OCI-LY7 (cell line): ENCODE data around the gene SNX13. TPM values are rescaled to one million over a fixed set of nuclear protein-coding genes. Genes with fewer than 3 reads are reported as not detected.

Experiments
- BruUV-seq: library from RNA; stranded (reverse); fragments of 400-500 nt; replicated peaks from 2 replicates; lab custom pipeline; 2021; lab: Mats Ljungman, UMichigan
- CTCF ChIA-PET: fragments of 300-600 bp; sonication (Branson Sonifier 250); formaldehyde crosslinking; loops from one replicate; lab custom pipeline; 2022; ENCODE audit warnings: antibody characterized with exemption; ENCODE audit not compliant: unreplicated experiment; lab: Charles Lee
- POLR2A ChIA-PET: fragments of 300-600 bp; sonication (Branson Sonifier 250); formaldehyde crosslinking; loops from one replicate; lab custom pipeline; 2022; ENCODE audit warnings: antibody characterized with exemption; lab: Charles Lee
- DNase-seq: peaks from one replicate; pipeline ENCODE4 v3.0.0-alpha.2; 2015; ENCODE audit warnings: low spot score
- H2AFZ ChIP-seq: fragments of 200-600 bp; sonication (generic), shearing (Covaris generic); 2 replicates; pipeline ENCODE4 v1.6.1; 2014; ENCODE audit warnings: mild to moderate bottlenecking, antibody characterized with exemption, low read length, moderate library complexity
- H3K27ac ChIP-seq: fragments of 200-600 bp; sonication (generic); 2 replicates; pipeline ENCODE4 v1.5.1; 2014; ENCODE audit warnings: mixed run types, low read depth, mild to moderate bottlenecking, moderate library complexity, low read length, inconsistent platforms; ENCODE audit not compliant: poor library complexity, severe bottlenecking
- H3K36me3 ChIP-seq: fragments of 200-600 bp; sonication (generic); 2 replicates; pipeline ENCODE4 v1.6.1; 2014; ENCODE audit warnings: mild to moderate bottlenecking, antibody characterized with exemption, low read length, moderate library complexity, mixed read lengths; ENCODE audit not compliant: insufficient read depth
- H3K4me1 ChIP-seq: fragments of 200-600 bp; sonication (generic); 2 replicates; pipeline ENCODE4 v1.5.1; 2014; ENCODE audit warnings: mild to moderate bottlenecking, low read length; ENCODE audit not compliant: insufficient read depth, poor library complexity, severe bottlenecking
- H3K4me2 ChIP-seq: fragments of 200-600 bp; sonication (generic); 2 replicates; pipeline ENCODE4 v1.6.1; 2014; ENCODE audit warnings: mild to moderate bottlenecking, low read length
- H3K4me3 ChIP-seq: fragments of 200-600 bp; sonication (generic); 2 replicates; pipeline ENCODE4 v1.5.1; 2014; ENCODE audit warnings: mild to moderate bottlenecking, low read depth, low read length; ENCODE audit not compliant: poor library complexity, severe bottlenecking
- H3K79me2 ChIP-seq: fragments of 200-600 bp; sonication (generic); 2 replicates; pipeline ENCODE4 v1.6.1; 2016; ENCODE audit warnings: low read depth, mild to moderate bottlenecking, low read length, moderate library complexity, mixed read lengths; ENCODE audit not compliant: insufficient read depth
- H3K9me2 ChIP-seq: fragments of 200-600 bp; sonication (generic); 2 replicates; pipeline ENCODE4 v1.6.1; 2016; ENCODE audit warnings: mild to moderate bottlenecking, low read length, mixed read lengths; ENCODE audit not compliant: insufficient read depth
- H3K9me3 ChIP-seq: fragments of 200-600 bp; sonication (generic); 2 replicates; pipeline ENCODE4 v1.6.1; 2014; ENCODE audit warnings: mild to moderate bottlenecking, mixed run types, low read length, mixed read lengths
- H4K20me1 ChIP-seq: fragments of 200-600 bp; sonication (generic); 2 replicates; pipeline ENCODE4 v1.6.1; 2014; ENCODE audit warnings: mild to moderate bottlenecking, antibody characterized with exemption, low read length, moderate library complexity, mixed read lengths; ENCODE audit not compliant: insufficient read depth
- CTCF ChIP-seq: fragments of 200-600 bp; sonication (generic); conservative IDR thresholded peaks from 2 replicates; pipeline ENCODE4 v1.5.1; 2014; ENCODE audit warnings: mild to moderate bottlenecking, antibody characterized with exemption, low read length, moderate library complexity, mixed read lengths
- EZH2phosphoT487 ChIP-seq: fragments of 200-600 bp; sonication (generic); IDR thresholded peaks from 2 replicates; pipeline ENCODE4 v1.6.1; 2018; ENCODE audit warnings: low read depth, borderline replicate concordance, mild to moderate bottlenecking, mixed run types, antibody characterized with exemption, low read length, moderate library complexity, mixed read lengths
- intact Hi-C: fragments of 100-400 bp; cut with micrococcal nuclease; formaldehyde crosslinking; loops from one replicate; pipeline ENCODE4 v1.10.0; 2022; ENCODE audit not compliant: unreplicated experiment
- total RNA-seq, 2 experiments: library from RNA; depleted of rRNA in 1 of 2; stranded (reverse); fragments of >200 nt in 1 of 2; shearing (Covaris generic) in 1 of 2; gene quantifications; 2 replicates each; pipeline ENCODE4 v1.2.3, GENCODE V29; 2014 to 2022

SNX13 gene
- total RNA-seq, 2 experiments from 2014 or later = 20.0 to 32.6 TPM

GRCh38 chr7:17792075-17792936 lies 148.0 kb downstream of the SNX13 start:
- BruUV-seq = no TSS peak
- ChIA-PET CTCF (no interaction called here), POLR2A (interaction anchor here (0.6 to 1.2 kb wide), 6 partner anchors 12 to 604 kb away, joined by 3 to 5 read pairs (median 4); no protein-coding TSS in a partner anchor)
- no peak overlapping the region for H3K27ac ChIP-seq
- no peaks in the 10 kb centered on the region for H3K9me3 ChIP-seq
- no peak overlapping the region for H2AFZ ChIP-seq
- no peaks in the 10 kb centered on the region for H3K9me2 ChIP-seq
- intact Hi-C loops = no loop called here
- no peaks in the 10 kb centered on the region for H4K20me1 ChIP-seq
- peaks cover 19% of the 10 kb centered on the region; the same call in 1 of the 2 replicates for H3K36me3 ChIP-seq
- no peak for DNase-seq
- TF ChIP-seq EZH2phosphoT487 = no peak
- no peak for TF ChIP-seq CTCF
- no peak overlapping the region for H3K4me3 ChIP-seq
- no peaks in the 10 kb centered on the region for H3K4me1 ChIP-seq
- H3K4me2 ChIP-seq = no peak overlapping the region
- H3K79me2 ChIP-seq = no peaks in the 10 kb centered on the region

GRCh38 chr7:17787257-17787656 lies 153.0 kb downstream of the SNX13 start:
- Histone ChIP-seq H3K9me2 (no peaks in the 10 kb centered on the region), H3K36me3 (no peaks in the 10 kb centered on the region), H3K9me3 (no peaks in the 10 kb centered on the region), H3K4me2 (no peak overlapping the region), H3K79me2 (no peaks in the 10 kb centered on the region), H3K4me1 (no peaks in the 10 kb centered on the region), H3K4me3 (no peak overlapping the region), H2AFZ (no peak overlapping the region), H4K20me1 (no peaks in the 10 kb centered on the region), H3K27ac (no peak overlapping the region)
- no peak for DNase-seq
- BruUV-seq = no TSS peak
- TF ChIP-seq EZH2phosphoT487 = no peak
- no peak for TF ChIP-seq CTCF
- ChIA-PET CTCF (no interaction called here), POLR2A (no interaction called here)
- intact Hi-C loops = no loop called here

GRCh38 chr7:17786314-17786852 lies 153.9 kb downstream of the SNX13 start:
- no peaks in the 10 kb centered on the region for H3K79me2 ChIP-seq
- BruUV-seq = no TSS peak
- H3K36me3 ChIP-seq = no peaks in the 10 kb centered on the region
- H2AFZ ChIP-seq = no peak overlapping the region
- intact Hi-C loops = no loop called here
- ChIA-PET CTCF (no interaction called here), POLR2A (no interaction called here)
- no peak overlapping the region for H3K4me3 ChIP-seq
- H3K9me3 ChIP-seq = no peaks in the 10 kb centered on the region
- no peaks in the 10 kb centered on the region for H3K4me1 ChIP-seq
- no peaks in the 10 kb centered on the region for H4K20me1 ChIP-seq
- DNase-seq = no peak
- H3K4me2 ChIP-seq = no peak overlapping the region
- H3K9me2 ChIP-seq = no peaks in the 10 kb centered on the region
- H3K27ac ChIP-seq = no peak overlapping the region
- TF ChIP-seq CTCF = no peak
- TF ChIP-seq EZH2phosphoT487 = no peak
